Stimulated activated CD8-positive, alpha-beta memory T cell treated with anti-CD3 and anti-CD28 coated beads, Interleukin-15, amount 100 ng/mL, for 48 hours (primary cell): Measurements from ENCODE around the gene REG3A.

Experiments used
- DNase-seq, 2 donors: peaks; one replicate each; pipeline ENCODE4 v3.0.0-alpha.2; 2020; ENCODE audit warnings: low read depth in 2 of 2

The REG3A gene

DNA sequence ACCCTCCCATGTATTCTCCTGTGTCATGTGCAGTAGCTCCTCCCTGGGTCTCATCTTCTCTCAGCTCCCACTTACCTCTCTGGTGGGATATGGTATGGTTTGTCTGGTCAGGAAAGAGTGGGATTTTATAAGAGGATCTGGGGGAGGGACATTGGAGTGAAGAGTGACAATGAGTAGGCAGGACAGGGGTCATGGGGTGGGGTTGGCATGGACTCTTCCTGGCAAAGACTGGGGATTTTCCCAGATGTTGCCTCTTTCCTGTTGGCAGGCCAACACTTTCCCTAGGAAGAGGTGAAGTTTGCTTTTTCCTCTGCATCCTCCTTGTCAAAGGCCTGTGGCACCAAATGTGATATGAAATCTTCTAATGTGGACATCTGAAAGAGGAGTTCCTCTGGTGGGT lies at the start of gene REG3A:
TSS of gene REG3A (minus strand) at position 101 of the 400 bp plus-strand sequence. CDS start 348 bp downstream, outside the sequence.
- no peak for DNase-seq

DNA sequence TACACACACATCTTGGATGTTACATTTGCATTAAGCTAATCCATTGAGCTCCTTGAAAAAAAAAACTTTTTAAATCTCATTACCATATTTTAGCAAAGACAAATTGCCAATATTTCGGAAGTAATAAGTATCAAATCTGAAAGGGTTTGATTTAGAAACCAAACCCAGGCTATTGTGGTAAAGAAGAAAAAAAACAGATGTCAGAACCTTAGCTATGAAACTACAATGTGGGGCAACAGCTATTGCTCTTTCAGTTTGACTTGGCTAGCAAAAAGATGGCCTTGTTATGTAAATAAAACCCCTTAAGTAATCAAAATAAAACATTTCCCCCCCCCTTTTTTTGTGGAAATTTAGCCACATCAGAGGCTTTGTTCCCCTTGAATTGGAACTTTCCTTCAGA lies 41.2 kb upstream of the REG3A start:
- no peak for DNase-seq

DNA sequence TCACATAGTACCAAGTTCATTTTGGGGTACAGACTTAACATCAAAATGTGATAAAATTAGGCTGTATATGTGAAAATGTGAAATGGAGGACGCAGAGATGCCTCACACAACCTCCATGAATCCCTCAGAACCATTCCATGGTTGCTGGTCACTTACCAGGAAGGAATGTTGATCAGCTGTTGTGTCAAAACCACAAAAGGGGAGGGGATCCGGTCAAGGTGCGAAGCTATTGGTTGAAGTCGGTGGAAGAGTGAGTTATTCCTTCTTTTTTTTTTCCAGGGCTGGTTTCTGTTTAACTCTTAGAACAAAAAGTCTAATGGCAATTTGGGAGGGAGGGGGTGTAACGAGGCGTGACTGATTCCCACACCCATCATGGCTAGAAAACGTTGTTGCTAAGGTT lies 32.3 kb upstream of the REG3A start:
- DNase-seq: no peak

DNA sequence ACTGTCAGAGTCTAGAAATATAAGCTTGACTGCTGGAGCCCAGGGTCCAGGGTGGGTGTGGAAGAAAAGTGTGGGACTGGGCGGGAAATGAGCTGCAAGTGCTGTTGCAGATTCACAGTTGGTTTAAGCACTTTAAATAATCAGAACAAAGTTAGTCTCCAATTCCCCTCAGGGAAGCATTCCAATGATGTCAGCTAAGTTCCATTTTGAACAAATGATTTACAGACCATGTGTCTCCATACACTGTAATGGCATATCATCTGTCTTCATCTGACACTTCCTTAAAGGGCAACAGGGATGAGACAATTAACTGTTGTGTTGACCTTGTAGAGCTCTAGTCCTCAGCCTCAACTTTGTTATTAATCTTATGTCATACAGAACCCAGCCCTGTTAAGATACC lies 31.5 kb upstream of the REG3A start:
- no peak for DNase-seq

DNA sequence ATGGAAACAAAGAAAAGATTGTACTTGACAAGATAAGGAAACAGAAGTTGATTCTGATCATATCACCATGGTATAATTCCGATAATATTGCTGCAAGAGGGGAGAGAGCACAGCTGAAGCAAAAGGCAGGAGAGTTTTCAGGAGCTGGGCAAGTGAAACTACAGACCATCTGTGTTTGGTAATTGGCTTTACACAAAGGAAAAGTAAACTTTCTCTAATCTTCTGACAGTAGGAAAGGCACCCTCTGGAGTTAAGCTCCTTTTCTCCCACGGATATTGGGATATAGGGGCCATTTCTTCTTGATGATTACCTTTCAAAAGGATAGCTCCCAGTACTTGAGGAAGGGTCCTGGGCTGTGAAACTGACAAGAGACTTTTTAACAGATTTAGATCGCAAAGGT lies 29.9 kb upstream of the REG3A start:
- DNase-seq: no peak

DNA sequence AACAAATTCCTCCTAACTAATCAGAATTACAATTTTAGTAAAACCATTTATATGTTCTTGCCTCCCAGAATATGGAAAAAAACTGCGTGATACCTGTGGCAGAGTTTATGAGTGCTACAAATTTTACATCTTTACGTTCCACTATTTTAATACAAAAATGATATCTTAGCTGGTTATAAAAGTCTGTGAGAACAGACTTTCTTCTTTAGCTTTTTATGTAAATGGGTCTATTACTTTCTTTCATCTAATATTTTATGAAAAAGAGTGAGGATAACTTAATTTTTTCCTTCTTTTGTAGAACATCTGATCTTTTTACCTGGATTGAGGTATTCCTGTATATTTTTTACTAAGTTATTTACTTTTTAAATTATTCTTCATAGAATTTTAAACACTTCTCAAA lies 22.1 kb upstream of the REG3A start:
- DNase-seq: no peak

DNA sequence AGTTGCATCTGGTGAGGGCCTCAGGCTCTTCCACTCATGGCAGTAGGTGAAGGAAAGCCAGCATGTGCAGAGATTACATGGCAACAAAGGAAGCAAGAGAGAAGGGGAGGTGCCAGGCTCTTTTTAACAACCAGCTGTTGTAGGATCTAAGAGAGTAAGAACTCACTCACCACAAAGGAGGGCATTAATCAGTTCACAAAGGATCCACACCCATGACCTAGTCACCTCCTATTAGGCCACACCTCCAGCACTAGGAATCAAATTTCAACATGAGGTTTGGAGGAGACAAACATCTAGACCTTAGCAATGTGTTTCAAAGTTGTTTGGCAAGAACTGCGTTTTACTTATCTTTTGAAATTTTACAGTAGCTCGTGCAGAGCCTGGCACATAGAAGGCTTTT lies 20.5 kb upstream of the REG3A start:
- no peak for DNase-seq

DNA sequence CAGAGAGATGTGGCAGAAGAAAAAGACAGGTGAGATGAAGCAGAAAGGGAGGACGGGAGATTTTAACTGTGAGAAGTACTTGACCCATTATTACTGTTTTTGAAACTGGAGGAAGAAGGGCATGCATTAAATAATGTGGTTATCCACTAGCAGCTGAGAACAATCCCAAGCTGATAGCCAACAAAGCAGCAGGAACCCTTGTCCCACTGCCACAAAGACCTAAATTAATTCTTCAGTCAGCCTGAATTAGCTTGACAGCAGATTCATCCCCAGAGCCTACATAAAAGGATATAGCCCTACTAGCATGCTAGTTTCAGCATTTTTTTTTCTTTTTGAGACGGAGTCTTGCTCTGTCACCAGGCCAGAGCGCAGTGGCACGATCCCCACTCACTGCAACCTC lies 19.5 kb upstream of the REG3A start:
- no peak for DNase-seq

DNA sequence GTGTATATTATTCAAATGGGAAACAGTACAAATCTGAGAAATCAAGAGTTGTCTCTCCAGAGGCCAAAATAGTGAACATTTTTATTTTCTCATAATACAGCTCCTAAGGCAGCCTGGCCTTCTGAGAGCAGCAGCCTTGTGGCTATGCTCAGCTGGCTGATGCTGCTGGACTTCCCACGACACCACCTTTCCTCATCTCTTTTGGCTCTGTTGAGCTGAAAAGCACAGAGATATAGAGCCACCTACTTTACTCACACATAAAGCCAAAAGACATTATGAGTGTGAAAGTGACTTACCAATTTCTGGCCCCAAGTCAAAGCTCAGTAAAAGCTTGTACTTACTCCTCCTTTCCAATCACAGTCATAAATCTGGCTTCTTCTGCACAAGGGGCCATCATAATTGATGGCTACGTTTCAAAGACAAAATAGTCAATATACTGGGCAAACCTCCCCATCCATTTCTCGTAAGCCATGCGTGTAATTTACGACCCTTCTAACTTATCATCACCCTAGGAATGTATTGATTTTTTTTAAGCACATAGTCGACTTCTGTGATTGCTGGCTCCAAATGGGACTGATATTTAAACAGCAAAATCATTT lies 18.6 kb upstream of the REG3A start:
- DNase-seq: no peak

DNA sequence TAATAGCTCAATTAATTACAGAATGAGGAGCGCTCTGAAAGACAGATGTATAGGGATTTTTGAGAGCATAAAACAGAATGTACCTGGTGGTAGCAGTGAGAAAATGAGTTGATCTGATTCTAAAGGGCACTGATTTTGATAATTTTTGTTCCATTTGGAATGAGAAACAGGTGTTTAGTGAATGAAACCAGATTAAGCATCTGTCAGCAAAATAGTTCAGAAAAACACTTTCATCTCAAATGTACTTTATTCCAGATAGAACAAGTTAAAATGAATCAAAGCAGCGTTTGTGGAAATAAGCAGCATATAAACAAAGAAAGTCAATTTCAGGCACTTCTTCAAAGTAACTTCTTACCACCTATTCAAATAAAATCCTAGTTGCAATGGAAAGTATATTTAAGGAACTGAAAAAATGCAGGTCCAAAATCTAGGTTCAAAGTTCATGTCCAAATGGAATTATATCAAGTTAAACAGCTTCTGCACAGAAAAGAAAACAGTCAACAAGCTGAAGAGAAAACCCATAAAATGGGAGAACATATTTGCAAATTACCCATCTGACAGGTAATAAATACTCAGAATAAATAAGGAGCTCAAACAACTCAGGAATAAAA lies 11.9 kb upstream of the REG3A start:
- no peak for DNase-seq

DNA sequence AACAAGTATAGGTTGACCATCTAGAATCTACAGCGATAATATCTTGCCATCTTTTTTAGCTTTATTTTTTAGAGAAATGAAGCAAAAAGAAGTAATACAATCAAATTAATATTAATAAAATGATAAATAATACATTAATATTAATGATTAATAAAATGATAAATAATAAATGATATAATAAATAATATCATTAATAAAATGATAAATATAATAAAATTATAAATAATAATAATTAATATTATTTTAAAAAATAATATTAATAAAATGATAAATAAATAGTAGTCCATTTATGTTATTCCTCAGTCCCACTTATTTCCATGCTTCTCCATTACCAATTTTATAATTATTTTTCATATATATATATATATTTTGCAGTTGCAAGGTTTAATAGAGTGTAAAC lies 3.2 kb upstream of the REG3A start:
- DNase-seq: no peak

DNA sequence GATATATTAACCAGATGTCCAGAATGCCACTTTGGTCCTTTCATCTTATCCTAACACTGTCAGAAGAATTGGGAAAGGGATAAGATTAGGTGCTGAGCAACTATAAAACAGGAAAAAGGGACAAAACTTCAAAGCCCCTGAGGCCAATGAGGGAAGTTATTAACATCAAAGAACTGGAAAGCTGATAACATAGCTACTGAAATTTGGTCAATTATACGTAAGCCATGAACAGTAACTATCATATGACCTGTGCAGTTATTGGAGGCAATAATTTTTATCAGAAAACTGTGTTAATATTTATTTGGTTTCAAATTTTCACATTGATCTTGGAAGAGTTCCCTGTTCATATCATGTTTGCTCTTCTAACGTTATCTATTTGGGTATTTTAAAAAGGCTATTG lies 2.6 kb upstream of the REG3A start:
- DNase-seq: no peak

DNA sequence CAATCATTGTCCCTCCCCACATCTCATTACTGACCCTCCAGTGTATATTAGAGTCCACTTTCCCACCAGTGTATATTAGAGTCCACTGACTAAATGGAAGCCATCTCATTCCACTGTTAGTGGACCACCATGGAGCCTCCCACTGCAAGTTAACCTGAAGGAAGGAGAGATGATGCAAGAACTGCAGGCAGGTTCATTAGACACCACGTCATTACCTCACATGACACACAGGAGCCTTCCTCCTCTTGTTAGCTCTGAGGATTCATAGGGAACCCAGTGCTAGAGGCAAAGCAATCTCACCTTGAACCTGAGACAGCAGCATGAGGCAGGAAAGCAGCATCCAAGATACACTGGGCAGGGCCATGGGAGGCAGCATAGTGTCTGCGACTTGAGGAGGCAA lies 523 bp downstream of the REG3A start:
- no peak for DNase-seq

DNA sequence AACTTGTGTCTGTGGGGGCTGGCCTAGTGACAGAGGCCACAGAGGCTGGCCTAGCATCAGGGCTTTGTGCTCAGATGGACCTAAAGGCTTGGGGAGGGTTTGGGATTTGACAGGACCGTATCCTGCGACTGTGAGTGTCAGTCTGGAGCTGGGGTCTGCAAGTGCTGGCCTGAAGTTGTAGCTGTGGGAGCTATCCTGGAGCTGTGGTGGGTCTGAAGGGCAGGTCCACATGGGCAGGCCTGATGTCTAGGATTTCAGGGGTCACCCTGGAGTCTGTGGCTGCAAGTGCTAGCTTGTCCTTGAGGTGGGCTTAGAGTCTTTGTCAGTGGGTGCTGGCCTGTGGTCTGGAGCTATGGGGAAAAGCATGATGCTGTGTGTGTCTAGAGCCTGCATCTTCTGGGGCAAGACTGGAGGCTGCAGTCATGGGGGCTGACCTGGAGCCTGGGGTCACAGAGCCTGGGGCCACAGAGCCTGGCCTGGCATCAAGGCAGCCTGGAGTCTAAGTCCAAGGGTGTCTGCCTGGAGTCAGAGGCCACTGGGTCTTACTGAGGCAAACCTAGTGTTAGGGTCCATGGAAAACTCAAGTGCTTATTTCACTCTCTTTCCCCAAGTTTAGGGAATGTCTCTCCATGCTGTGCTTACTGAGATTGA lies 3.6 kb downstream of the REG3A start:
- DNase-seq: no peak

DNA sequence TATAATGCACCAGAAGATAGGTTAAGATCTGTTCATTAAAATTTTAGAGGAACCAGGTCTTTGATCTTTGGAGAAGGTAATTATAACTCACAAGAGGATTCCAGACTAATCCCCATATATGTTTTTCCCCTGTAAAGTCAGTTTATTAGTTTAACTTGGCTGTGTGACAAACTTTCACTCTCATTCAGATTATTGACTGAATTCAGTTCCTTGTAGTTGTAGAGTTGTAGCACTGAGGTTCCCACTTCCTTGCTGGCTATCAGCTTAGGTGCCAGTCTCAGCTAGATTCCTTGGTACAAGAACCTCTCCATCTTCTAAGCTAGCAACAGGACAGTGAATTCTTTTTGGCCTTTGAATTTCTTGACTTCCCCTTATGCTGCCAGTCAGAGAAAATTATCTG lies 20.1 kb downstream of the REG3A start:
- no peak for DNase-seq

DNA sequence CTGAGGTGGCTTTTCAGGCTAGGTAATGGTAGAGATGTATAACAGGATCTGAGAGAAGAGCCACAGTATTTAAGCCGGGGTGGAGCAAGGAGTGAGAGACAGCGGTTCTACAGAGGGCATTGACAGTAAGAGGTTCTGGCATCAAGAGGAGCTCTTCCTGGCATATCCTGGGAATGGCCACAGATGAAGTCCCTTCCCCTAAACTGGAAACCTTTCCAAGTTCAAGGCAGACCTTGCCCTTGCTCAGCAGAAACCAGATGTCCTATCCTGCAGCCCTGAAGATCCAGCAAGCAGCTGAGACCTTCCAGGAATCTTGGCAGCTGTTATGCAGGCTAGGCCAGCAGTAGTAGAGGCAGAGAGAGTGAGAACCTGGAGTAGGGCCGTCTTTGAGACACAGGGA lies 21.2 kb downstream of the REG3A start:
- DNase-seq: no peak

DNA sequence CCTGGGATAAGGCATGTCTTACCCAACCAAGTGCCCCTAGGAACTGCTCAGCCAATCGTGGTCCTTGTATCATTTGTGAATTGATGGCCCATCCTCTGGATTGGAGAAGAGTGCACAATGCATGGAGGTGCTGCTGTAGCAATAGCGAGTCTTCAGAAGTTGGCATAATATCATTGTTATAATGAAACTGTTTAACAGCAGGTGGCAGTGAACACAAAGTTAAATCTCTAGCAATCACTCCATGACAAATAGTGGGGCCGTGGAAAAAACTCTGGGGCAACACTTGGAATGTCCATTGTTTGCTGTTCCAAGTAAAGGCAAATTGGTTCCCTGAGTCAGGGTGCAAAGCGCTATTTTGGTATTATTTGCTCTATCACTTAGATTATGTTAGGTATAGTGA lies 27.9 kb downstream of the REG3A start:
- no peak for DNase-seq

DNA sequence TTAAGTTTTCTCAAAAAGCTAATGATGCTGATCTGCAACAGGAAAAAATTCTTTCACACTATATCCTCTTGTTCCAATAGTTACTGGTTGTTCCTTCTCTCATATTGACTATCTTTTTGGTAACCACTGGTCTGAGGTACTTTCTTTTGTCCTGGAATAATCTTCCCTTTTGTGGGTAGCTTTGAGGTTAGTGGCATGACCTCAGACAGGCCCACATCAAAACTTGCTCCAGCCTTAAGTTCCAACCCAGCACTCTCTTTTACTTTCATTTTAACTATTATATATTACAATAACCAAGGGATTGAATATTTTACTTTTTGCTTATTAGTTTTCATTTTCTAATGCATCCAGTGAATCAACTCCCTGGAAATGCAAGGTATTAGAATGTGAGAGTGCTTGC lies 29.7 kb downstream of the REG3A start:
- DNase-seq: no peak

DNA sequence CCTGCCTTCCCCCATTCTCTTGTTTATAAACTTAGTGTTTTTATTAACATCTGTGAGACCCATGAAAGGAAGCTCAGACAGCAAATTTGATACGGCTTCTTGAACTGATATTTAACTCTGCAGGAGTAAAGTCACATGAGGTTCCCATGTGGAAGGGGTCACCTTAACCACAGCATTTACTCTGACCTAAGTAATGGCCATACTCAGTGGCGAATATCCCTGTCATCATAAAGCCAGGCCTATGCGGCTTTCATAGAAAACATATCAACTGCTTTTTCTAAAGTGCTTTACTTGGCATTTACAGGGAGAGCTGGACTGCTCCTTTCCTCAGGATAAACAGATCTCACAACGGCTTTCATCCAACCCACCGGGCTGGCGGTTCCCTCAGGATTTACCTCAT lies 30.3 kb downstream of the REG3A start:
- DNase-seq: no peak

DNA sequence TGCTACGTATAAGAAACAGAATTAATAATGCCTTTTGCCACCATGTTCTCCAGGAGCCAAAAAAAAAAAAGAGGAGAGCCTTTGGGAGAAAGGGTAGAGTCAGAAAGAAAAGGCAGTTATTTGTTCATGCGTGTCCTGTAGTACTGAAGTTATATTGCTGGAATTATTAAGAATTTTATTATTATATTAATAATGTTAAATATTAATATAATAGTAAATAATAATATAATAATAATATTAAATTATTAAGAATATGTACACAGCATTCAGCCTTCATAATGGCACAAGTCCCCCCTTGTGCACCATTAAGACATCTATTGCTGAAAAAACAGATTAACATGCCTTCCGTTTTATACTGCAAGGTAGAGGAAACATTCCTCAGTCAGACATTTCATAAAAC lies 31.1 kb downstream of the REG3A start:
- no peak for DNase-seq

DNA sequence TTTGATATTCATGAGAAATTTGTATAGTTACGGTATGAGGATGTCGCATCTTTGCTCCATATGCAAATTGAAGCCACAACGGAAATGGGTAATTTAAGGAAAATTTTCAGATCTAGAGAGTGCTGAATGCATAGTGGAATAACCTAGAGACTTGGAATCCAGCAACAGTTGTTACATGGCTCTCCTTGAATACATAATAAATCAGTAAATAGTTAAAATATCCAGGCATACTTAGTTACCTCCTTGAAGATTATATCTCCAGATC lies 33.9 kb downstream of the REG3A start:
- no peak for DNase-seq

DNA sequence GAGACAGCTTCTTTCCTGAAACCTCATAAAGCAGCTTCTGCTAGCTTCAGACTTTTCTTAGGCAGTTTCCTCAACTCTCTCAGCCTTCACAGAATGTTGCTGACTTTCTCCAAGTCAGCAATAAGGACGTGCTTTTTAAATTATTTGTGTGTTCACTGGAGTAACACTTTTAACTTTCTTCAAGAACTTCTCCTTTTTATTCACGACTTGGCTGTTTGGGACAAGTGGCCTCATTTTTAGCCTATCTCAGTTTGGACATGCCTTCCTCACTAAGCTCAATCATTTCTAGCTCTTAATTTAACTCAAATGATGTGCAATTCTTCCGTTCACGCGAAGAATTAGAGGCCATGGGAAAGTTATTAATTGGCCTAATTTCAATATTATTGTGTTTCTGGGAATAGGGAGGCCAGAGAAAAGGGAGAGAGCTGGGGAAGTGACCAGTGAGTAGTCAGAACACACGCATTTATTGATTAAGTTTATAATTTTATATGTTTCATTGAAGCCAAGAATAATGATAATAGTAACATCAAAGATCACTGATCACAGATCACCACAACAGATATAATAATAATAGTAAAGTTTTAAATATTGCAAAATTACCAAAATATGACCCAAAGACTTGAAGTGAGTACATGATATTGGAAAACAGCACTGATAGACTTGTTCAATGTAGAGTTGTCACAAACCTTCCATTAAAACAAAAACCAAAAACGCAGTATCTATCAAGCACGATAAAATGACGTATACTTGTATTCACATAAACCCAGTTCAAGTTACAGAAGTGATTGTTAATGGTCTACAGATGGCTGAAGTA lies 34.4 kb downstream of the REG3A start:
- DNase-seq: no peak

DNA sequence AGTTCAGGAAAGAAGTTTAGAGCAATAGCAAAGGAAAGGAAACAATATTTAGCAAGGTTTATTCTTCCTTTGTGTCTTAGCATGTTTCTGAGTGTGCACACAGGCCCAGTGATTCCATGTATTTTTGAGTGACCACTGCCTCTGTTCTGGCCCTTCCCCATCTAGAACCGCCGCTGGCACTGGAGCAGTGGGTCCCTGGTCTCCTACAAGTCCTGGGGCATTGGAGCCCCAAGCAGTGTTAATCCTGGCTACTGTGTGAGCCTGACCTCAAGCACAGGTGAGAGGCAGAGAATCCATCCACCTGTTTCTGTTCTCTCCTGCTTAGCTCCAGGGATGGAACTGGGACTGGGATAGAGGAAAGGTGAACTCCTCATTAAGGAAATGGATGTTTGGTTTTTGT lies 36.9 kb downstream of the REG3A start:
- DNase-seq: no peak
